Neural cell (in vitro differentiated cells): Measurements from ENCODE around the gene KPNA1.

Source experiments
- CTCF ChIP-seq: fragments of 450-650 bp; IDR thresholded peaks from 2 replicates; pipeline ENCODE4 v1.5.1; 2014; ENCODE audit warnings: antibody characterized with exemption, mild to moderate bottlenecking, moderate library complexity; ENCODE audit not compliant: poor library complexity, severe bottlenecking
- EZH2 ChIP-seq: fragments of 200-600, 300-800 bp; shearing (Covaris generic), sonication (generic); IDR thresholded peaks from 2 replicates; pipeline ENCODE4 v1.6.1; 2014; ENCODE audit warnings: antibody characterized with exemption, low read length, borderline replicate concordance, mild to moderate bottlenecking; ENCODE audit not compliant: insufficient read depth, poor library complexity, severe bottlenecking
- POLR2AphosphoS5 ChIP-seq: IDR thresholded peaks from 2 replicates; pipeline ENCODE4 v1.6.1; 2012
- RAD21 ChIP-seq: fragments of 450-650 bp; conservative IDR thresholded peaks from 2 replicates; pipeline ENCODE4 v1.6.1; 2014; ENCODE audit warnings: antibody characterized with exemption, mild to moderate bottlenecking, moderate library complexity
- SMC3 ChIP-seq: fragments of 450-650 bp; conservative IDR thresholded peaks from 2 replicates; pipeline ENCODE4 v1.6.1; 2014; ENCODE audit warnings: antibody characterized with exemption, mild to moderate bottlenecking, moderate library complexity; ENCODE audit not compliant: poor library complexity
- TAF1 ChIP-seq: IDR thresholded peaks from 2 replicates; pipeline ENCODE4 v1.6.1; 2012; ENCODE audit warnings: low read depth
- TF ChIP-seq, protein P1 (sequence below): IDR thresholded peaks from 2 replicates; pipeline ENCODE4 v1.6.1; 2012; ENCODE audit warnings: borderline replicate concordance

GRCh38 chr3:122430371-122430770, 84.4 kb downstream of the KPNA1 start:
- TF ChIP-seq CTCF (no peak), TAF1 (no peak), EZH2 (no peak), RAD21 (no peak), POLR2AphosphoS5 (no peak), SMC3 (no peak)
- TF ChIP-seq, protein P1, sequence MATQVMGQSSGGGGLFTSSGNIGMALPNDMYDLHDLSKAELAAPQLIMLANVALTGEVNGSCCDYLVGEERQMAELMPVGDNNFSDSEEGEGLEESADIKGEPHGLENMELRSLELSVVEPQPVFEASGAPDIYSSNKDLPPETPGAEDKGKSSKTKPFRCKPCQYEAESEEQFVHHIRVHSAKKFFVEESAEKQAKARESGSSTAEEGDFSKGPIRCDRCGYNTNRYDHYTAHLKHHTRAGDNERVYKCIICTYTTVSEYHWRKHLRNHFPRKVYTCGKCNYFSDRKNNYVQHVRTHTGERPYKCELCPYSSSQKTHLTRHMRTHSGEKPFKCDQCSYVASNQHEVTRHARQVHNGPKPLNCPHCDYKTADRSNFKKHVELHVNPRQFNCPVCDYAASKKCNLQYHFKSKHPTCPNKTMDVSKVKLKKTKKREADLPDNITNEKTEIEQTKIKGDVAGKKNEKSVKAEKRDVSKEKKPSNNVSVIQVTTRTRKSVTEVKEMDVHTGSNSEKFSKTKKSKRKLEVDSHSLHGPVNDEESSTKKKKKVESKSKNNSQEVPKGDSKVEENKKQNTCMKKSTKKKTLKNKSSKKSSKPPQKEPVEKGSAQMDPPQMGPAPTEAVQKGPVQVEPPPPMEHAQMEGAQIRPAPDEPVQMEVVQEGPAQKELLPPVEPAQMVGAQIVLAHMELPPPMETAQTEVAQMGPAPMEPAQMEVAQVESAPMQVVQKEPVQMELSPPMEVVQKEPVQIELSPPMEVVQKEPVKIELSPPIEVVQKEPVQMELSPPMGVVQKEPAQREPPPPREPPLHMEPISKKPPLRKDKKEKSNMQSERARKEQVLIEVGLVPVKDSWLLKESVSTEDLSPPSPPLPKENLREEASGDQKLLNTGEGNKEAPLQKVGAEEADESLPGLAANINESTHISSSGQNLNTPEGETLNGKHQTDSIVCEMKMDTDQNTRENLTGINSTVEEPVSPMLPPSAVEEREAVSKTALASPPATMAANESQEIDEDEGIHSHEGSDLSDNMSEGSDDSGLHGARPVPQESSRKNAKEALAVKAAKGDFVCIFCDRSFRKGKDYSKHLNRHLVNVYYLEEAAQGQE, result no peak
